Measurements from ENCODE around the gene APBA2.

The APBA2 gene

DNA sequence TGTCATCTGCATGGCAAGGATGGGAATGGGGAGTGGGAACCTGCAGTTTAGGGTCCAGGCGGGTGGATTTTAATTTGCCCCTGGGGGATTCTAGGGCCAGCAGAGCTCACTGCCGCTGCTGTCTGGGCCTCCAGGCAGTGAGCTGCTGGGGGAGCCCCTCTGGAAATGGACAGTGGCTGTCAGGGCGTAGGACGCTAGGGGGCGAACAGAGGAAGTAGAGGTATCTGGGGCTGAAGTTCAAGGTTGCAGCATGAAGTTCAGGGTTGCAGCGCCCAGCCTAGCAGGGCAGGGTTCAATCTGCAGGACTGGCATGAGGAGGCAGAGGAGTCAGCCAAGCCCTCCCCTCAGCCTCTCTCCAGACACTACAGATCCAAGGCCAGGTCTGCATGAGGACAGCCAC, 49.5 kb downstream of the APBA2 start:
- DNase-seq (ENCODE audit: low read depth), result peak; percentile 22

DNA sequence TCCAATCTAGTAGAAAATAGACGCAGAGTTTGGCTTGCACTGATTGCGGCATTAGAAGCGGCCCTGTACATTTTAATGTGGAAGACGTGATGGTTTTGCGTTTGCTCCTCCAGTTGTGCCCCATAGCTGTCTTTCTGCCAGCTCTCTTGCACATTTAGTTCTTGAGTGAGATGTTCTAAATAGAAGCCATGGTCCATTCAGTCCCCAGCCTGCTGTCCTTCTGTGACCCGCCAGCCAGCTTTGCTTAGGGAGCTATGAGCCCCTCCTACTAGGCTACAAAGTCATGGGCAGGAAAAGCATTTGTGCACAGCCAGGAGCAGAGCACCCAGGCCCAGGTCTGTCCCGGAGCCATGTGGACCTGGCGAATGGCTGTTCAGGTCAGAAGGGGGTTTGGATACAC, 50.3 kb downstream of the APBA2 start:
- no peak for DNase-seq (ENCODE audit: low read depth)

DNA sequence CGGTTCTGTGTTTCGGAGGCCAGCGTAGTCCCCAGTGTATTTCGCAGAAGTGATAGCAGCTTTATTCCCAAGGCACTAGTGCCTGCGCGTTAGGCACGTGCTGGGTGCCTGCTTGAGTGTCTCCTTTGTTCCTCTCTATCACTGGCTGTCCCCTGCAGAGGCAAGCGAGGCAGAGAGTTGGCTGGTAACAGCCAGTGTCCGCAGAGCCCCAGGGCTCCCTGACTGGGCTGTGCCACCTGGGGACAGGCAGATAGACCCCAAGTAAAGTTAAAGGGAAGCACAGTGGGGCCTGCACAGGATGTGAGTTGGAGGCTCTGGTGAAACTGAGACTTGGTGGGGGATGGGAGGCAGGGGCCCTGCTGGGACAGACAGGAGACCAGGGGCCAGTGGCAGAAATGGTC, 50.7 kb downstream of the APBA2 start:
- no peak for DNase-seq (ENCODE audit: low read depth)

DNA sequence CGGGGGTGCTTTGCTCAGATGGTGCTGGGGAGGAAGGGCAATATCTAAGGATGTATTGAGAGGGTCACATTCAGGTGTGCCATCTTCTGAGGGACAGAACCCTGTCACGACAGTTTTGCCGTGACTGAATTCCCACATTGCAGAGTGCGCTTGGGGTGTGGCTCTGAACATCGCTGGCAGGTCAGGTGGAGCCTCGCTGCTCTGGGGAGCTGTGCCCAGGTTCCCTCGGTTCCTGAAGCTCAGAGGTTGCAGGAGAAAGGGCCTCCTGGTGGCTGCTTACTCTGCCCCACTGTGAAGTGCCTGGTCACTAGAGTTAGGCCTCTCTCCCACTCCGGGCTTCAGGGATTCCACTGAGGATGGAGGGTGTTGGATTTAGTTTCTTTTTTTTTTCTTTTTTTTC, 51.5 kb downstream of the APBA2 start:
- DNase-seq (ENCODE audit: low read depth), result no peak

DNA sequence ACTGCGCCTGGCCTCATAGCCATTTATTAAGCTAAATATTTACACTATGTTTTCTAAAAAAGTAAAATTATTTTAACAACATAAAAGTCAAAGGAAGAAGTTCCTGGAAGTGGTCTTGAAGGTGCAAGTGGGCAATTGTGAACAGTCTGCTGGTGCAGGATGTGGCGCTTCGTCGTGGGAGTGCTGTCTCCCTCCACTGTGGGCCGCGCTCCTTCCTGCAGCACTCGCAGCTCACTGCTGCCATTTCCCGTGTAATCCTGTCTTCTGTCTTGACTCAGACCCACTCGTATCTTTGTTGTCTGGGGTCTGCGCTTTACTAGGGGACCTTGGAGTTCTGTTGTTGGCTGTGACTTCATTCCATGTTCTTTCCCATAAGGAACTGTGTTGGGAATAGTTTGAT, 56.3 kb downstream of the APBA2 start:
- no peak for DNase-seq (ENCODE audit: low read depth)

DNA sequence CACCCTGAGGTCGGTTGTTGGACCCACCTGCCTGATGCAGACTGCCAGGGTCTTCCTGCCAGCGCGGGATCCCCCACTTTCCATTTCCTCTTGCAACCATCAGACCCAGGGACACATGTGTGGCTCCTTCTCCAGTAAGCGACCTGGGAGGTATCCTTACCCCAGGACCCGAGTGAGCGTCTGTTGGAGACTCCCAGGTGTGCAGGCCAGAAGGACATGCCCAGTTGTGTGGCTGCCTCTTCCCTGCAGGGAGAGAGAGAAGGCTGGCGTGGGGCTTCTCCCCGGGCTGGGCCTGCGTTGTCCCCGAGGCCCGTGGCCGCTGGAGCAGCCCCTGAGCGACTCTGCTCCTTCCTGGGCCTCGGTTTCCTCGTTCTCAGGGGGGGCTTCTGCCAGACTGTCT, 56.8 kb downstream of the APBA2 start:
- no peak for DNase-seq (ENCODE audit: low read depth)

DNA sequence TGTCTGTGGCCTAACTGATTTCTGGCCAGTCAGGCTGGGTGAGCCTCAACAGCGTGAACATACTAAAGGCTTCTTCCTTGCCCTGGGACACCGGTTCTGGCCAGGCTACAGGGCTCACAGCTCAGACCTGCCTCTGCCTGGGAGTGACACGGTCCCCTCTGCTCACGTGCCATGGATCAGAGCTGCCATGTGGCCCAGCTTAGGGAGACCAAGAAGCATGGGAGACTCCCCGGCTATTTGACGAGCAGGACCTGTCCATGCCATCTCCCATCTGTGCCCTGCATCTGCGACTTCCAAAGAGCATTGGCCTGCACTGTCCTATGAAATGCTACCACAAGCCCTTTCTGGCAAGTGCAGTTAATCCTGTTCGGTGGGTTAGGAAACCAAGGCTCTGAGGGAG, 57.4 kb downstream of the APBA2 start:
- no peak for DNase-seq (ENCODE audit: low read depth)

DNA sequence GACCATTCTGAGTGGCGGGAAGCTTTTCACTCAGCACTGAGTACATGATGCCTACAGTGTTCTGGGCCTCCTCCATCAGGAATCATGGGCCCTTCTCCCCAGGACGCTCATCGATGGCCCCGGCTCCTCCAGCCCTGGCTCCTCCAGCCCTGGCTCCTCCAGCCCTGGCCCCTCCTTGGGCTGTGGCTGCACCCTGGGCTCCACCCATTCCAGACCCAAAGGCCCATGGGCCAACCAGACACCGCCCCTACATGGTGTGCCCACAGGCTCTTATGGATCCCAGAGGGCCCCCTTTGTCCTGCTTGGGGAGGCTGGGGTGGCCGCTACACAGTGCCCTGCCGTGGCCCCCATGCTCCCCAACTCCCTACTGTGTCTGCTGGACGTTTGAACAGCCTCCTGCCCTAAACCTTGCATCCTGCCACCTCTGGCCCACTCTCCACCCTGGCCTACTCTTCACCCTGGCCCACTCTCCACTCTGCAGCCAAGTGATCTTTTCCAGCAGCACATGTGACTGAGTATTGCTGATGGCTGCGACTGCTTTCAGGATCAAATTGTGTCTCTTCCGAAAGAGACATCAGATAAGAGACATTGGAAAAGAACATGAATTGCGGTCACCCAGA, 57.9 kb downstream of the APBA2 start:
- DNase-seq (ENCODE audit: low read depth), result no peak

DNA sequence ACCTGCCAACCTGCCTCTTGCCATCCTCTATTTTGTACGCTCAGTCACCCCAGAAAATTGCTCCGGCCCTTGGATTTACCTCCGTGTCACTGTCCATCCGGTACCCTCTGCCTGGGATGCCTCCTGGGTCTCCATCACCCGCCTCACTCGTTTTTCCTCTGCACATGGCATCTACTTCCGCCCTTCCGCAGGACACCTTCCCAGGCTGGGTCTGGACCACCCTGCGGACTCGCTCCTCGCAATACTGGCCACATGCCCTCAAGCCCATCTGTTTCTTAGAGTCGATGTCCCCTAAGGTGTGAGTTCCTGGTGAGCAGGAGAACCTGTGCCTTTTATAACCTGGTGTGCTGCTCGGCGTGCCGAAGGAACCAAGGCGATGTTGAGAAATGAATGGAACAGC, 58.5 kb downstream of the APBA2 start:
- DNase-seq (ENCODE audit: low read depth), result no peak

DNA sequence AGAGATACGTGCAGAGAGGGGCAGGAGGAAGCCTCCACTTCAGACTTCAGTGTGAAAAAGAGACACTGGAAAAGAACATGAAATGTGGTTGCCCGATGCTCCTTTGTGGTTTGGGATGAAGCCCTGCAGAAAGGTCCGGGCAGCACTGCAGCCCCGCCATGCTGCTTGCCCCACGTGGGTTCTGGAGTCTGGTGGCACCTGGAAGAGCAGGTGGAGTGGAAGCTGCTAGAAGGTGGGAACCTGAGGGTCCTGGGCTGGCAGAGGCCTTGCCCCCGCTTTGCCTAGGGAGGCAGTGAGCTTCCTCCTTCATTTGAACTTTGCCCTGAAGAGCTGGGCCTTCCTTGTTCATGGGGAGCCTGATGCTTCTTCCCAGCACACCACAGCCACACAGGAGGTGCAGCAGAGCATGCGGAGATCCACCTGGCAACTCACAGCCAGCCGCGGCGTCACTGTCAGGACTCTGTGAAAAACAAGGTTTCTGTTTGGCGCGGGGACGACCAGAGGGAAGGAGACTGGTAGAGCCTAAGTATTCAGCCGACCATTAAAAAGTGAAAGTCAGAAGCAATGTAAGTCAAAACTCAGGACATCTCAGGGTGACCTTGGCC, 59.0 kb downstream of the APBA2 start:
- DNase-seq (ENCODE audit: low read depth), result no peak

DNA sequence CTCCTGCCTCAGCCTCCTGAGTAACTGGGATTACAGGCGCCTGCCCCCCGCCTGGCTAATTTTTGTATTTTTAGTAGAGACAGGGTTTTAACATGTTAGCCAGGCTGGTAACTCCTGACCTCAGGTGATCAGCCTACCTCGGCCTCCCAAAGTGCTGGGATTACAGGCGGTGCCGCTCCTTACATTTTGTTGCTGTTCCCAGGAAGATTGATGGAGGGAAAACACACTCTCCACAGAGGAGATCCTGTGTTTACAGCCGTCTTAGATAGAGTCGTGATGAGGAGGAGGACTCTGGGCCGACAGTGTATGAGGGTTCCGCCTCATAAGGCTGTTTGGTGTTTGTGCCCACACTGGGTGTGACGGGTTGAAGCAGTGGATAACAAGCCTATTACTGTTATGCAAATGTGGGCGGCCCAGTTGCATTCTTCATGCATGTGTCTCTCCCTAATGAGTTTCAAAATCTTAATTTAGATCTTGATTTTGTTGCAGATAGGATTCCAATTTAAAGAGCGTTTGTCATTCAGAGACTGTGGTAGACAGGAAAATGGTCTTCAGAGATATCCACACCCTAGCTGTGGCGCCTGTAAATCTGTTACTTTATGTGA, 60.0 kb downstream of the APBA2 start:
- no peak for DNase-seq (ENCODE audit: low read depth)

DNA sequence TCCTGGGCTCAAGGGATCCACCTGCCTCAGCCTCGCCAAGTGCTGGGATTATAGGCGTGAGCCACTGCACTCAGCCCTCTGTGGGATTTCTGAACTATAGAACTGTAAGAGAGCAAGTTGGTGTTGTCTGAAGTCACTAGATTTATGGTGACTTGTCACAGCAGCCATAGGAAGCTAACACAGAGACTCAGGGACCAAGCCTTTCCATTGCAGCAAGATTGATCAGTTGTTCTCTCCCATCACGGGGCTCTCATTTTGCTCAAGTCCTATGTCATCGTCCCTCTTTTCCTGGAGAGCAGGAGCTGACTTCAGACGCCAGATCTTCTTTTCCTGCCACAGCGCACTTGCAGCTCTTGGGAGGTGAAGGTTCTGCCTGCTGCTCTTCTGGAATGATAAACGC, 61.0 kb downstream of the APBA2 start:
- DNase-seq (ENCODE audit: low read depth), result no peak

DNA sequence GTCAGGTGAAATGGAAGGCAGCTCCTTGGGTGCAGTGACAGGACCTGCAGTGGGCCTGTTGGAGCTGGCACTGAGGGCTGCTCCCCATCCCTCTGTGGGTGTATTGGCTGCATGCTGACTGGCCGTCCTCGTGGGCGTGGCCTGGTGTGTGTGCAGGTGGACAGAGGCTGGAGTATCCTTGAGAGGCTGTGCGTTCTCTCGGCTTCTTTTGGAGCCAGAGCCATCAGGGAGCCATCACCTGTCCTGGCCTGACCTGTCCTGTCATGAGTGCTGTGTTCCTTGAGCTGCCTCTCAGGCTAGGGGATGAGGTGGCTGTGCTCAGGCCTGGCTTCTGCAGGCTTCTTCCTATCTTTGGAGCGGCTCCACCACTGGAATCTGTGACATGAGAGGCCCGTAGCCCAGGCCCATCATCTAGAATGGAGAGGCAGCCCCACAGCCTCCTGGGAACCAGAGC, 61.5 kb downstream of the APBA2 start:
- no peak for DNase-seq (ENCODE audit: low read depth)

DNA sequence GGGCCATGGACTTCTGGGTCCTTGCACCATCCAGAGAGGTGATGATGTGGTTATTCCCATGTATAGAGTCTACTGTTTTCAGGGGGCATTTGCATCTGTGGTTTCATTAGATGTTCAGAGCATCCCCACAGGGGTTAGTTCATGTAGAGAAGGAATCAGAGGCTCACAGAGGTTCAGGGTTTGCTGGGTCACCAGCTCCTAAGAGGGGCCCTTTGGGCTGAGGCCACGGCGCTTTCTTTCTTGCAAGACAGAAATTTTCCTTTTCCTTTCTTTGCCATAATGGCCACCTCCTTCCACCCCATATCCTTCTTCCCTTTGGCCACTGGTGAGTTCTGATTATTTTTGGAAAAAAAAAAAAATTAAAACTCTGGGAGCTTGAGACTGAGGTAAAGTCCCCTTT, 62.3 kb downstream of the APBA2 start:
- no peak for DNase-seq (ENCODE audit: low read depth)

DNA sequence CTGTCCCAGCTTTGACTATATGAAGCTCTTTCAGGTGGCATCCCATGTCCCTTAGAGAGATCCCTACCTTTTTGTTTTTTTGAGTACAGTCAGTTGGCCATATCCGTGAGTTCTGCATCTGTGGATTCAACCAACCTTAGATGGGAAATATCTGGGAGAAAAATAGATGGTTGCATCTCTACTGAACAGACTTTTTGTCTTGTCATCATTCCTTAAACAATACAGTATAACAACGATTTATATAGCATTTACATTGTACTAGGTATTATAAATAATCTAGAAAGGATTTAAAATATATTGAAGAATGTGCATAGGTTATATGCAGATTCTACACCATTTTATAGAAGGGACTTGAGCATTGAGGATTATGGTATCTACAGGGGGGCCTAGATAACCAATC, 65.1 kb downstream of the APBA2 start:
- no peak for DNase-seq (ENCODE audit: low read depth)

DNA sequence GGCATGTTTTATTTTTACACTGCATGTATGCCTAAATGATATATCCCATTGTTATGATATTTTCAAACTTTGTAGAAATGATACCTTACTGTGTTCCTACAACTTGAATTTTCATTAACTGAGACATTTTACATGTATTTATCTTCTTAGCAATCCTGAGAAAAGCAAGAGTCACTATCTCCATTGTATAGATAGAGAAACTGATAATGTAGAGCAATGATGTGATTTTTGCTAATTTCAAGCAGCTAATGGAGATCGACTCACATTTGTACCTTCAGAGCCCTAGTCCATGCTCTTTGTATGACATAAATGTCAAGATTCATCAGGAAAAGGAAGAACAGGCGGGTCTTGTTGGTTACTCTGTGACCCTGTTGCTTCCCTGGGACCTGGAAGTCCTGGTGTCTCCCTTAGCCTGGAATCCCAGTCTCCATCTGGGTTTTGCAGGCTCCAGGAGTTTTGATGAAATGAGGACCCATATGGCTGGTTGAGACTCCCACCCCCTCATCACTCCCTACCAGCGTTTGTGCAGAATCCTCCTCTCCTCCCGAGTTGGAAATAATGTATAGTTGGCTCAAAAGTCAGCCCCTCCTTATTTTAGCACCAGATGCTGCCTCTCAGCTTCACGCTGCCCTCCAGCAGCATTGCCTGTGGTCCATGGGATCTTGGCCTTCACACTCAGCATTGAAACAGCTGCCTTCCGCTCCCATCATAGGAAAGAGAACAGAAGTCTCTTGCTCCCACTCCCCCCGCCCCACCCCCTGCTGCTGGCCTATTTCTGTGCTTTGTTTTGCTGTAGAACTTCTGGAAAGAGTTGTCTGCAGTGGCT, 67.1 kb downstream of the APBA2 start:
- no peak for DNase-seq (ENCODE audit: low read depth)

DNA sequence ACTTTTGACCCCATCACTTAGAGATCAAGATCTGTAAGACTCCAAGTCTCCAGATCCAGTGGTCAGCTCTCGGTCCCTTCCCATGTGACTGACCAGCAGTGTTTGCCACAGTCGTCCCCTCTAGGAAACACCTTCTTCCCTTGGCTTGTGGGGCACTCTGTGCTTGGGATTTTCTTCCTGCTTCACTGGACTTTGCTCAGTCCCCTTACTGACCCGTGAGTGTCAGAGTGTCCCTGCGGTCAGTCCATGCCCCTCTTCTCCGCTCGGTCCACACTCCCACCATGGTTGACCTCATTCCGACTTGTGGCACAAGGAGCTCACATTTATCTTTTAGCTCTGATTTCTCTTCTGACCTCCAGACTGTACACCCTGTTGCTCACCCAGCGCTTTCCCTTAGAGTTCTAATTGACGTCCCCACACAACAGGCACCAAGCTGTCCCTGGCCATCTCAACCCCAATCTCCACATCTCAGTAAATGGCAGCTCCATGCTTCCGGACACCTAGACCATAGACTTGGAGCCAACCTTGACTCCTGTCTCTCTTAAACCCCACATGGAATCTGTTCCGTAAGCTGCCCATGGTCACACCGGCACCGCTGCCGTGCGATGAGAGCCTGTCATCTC, 67.9 kb downstream of the APBA2 start:
- DNase-seq (ENCODE audit: low read depth), result no peak

DNA sequence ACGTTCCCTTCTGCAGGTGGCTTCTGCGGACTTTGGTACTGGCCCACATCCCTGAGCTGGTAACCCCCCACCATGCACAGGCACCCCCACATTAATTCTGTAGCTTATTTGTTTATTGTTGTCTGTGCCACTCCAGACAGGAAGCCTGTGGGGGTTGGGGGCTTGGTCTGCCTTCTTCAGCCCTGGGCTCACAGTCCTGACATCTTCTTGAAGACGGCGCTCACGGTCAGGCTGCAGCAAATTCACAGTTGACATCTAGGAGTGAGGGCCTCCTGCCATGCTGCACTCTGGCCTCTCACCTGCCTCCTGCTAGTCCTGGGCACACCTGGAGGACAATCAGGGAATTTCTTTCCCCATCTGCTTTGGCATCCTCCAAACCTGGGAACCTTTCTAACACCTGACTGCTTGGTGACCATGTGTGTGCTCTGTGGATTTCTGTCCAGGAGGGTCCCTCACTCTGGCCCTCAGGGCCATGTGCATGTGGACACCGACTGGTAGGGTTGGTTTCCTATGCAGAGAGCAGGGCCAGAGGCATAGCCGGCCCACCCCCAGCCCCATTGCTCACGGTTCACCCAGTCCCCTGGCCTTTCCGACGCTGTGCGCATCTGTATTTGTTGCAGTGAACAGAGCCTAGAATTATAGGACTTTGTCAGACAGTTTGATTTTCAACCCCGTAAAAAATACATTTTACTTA, 68.8 kb downstream of the APBA2 start:
- no peak for DNase-seq (ENCODE audit: low read depth)

DNA sequence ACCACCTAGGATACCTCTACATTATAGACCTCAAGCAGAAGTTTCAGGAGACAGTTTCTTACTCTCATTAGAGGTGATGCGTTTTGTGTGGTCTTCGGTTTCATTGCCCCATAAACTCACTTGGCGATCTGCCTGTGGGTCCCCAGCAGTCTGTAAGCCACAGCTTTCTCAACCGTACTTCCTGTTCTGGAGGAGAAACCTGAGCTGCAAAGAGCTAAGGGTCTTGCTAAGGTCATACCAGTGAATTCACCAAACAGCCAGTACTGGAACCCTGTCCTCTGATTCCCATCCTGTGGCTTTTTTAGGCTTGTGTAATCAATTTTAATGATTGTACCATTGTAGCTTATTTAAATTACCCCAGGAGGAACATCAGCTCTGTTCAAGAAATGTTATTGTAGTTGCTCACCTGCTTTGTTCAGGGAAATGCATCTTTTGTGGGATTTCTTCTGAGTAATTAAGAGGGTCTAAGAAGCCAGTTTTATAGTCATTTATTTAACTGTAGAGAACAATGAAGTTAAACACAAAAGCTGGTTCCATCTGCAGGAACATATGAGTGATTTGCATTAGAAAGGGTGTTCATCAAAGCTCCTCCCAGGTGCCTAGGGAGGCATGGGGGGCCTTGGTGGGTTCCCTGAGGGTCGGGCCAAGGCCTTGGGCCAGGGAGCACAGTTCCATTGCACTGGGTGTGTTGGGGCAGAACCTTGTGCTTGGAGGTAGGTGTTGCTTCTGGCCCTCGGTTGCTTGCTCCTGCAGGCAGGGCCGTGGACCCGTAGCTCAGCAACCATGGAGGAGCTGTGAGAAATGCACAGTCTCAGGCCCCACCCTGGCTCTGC, 69.6 kb downstream of the APBA2 start:
- peak; percentile 82 for DNase-seq (ENCODE audit: low read depth)

DNA sequence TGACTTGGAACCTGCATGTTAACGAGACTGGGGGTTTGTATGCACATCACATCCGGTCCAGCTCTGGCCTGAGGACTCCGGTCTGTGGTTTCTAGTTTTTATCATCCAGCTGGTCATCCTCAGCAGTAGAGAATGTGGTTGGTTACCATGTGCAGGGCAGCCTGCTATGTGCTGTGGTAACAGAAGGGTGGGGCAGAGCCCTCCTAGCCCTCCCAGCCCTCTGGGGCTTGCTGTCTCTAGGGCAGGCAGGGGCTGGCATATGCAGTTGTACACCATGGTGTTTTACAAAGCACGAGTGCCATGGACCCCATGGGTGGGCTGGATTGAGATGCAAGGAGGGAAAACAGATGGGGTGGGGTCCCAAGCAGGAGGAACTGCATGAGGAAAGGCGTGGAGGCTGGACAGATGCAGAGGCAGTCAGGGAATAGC, 70.2 kb downstream of the APBA2 start:
- peak; percentile 90 for DNase-seq (ENCODE audit: low read depth)

DNA sequence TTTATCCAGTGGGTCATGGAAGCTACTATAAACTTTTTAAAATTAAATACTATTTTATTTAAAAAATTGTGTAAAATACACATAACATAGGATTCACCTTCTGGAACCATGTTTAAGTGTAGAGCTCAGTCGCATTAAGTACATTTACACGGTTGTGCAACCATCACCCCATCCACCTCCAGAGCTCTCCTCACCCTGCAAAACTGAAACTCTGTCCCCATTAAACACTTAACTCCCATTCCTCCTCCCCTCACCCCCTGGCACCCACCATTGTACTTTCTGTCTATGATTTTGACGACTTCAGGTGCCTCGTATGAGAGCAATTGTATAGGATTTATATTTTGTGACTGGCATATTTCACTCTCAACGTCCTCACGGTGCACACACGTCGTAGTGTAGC, 70.7 kb downstream of the APBA2 start:
- DNase-seq (ENCODE audit: low read depth), result no peak

Measured in ELR (cell line).